Measurements from ENCODE around the gene LRRC58. TPM values are rescaled to one million over a fixed set of nuclear protein-coding genes. Genes with fewer than 3 reads are reported as not detected.

Gene LRRC58
- total RNA-seq, 1 experiment from 2014 or later, result 34.8 TPM

GRCh38 chr3:120280026-120280425 is 69.1 kb downstream of the LRRC58 start:
- H3K36me3 ChIP-seq (ENCODE audit: control insufficient read depth in 1 of 2, insufficient read depth in 2 of 2, low read length in 2 of 2), result no peaks in the 10 kb centered on the region
- no peak overlapping the region for H2AFZ ChIP-seq (ENCODE audit: low read depth, low read length, poor library complexity, severe bottlenecking)
- TF ChIP-seq POLR2A (IDR thresholded peaks at IDR 0.05; ENCODE audit: borderline replicate concordance, extremely low read depth, insufficient read depth, insufficient read length) (no peak), JUND (IDR thresholded peaks at IDR 0.05) (no peak), TCF7L2 (IDR thresholded peaks at IDR 0.05; ENCODE audit: borderline replicate concordance, extremely low read depth, insufficient read depth, insufficient read length) (no peak), SP1 (IDR thresholded peaks at IDR 0.05; ENCODE audit: low read depth) (no peak), RAD21 (IDR thresholded peaks at IDR 0.05; ENCODE audit: low read depth) (no peak), CEBPB (IDR thresholded peaks at IDR 0.05; ENCODE audit: low read depth) (no peak), CTCF (IDR thresholded peaks at IDR 0.05 in 2 of 3, conservative IDR thresholded peaks at IDR 0.05 in 1 of 3; ENCODE audit: borderline replicate concordance in 1 of 3, insufficient read depth in 1 of 3, low read depth in 2 of 3, low read length in 2 of 3) (no peak)
- H4K20me1 ChIP-seq (ENCODE audit: insufficient read depth), result no peaks in the 10 kb centered on the region
- POLR2A ChIA-PET, result no interaction called here
- no peaks in the 10 kb centered on the region for H3K79me2 ChIP-seq (ENCODE audit: insufficient read depth, low read length)
- DNase-seq (ENCODE audit: low read depth, low spot score), result no peak
- no TSS peak for BruUV-seq (replicated peaks)
- H3K9ac ChIP-seq (ENCODE audit: low read length), result no peak overlapping the region
- H3K4me3 ChIP-seq (replicated peaks in 1 of 2; ENCODE audit: low read depth in 1 of 2, low read length in 2 of 2), result no peak overlapping the region
- RAD21 ChIA-PET (ENCODE audit: low non-redundant PET in 1 of 2, low total read pairs in 2 of 2, uncharacterized antibody in 2 of 2, unreplicated experiment in 2 of 2), result no interaction called here
- no peaks in the 10 kb centered on the region for H3K4me1 ChIP-seq (ENCODE audit: control insufficient read depth in 1 of 2, insufficient read depth in 2 of 2, low read length in 2 of 2)
- H3K9me2 ChIP-seq (ENCODE audit: insufficient read depth), result no peaks in the 10 kb centered on the region
- H3K4me2 ChIP-seq (ENCODE audit: low read length), result no peak overlapping the region
- intact Hi-C loops (cut with micrococcal nuclease), result no loop called here
- CTCF ChIA-PET, result no interaction called here
- no peaks in the 10 kb centered on the region for H3K9me3 ChIP-seq (ENCODE audit: control insufficient read depth in 1 of 2, insufficient read depth in 1 of 2, low read depth in 1 of 2, low read length in 2 of 2)
- no peaks in the 10 kb centered on the region for H3K27me3 ChIP-seq (ENCODE audit: insufficient read depth, low read length)
- no peak overlapping the region for H3K27ac ChIP-seq (ENCODE audit: low read depth, low read length)
- no peak for ATAC-seq

GRCh38 chr3:120276767-120277166 is 72.4 kb downstream of the LRRC58 start:
- H3K4me1 ChIP-seq (ENCODE audit: control insufficient read depth in 1 of 2, insufficient read depth in 2 of 2, low read length in 2 of 2), result no peaks in the 10 kb centered on the region
- no peaks in the 10 kb centered on the region for H3K79me2 ChIP-seq (ENCODE audit: insufficient read depth, low read length)
- no peaks in the 10 kb centered on the region for H4K20me1 ChIP-seq (ENCODE audit: insufficient read depth)
- POLR2A ChIA-PET, result no interaction called here
- ATAC-seq, result no peak
- H3K4me2 ChIP-seq (ENCODE audit: low read length), result no peak overlapping the region
- H3K27me3 ChIP-seq (ENCODE audit: insufficient read depth, low read length), result no peaks in the 10 kb centered on the region
- H3K4me3 ChIP-seq (replicated peaks in 1 of 2; ENCODE audit: low read depth in 1 of 2, low read length in 2 of 2), result no peak overlapping the region
- H2AFZ ChIP-seq (ENCODE audit: low read depth, low read length, poor library complexity, severe bottlenecking), result no peak overlapping the region
- no peak for DNase-seq (ENCODE audit: low read depth, low spot score)
- no peaks in the 10 kb centered on the region for H3K9me3 ChIP-seq (ENCODE audit: control insufficient read depth in 1 of 2, insufficient read depth in 1 of 2, low read depth in 1 of 2, low read length in 2 of 2)
- CTCF ChIA-PET, result no interaction called here
- intact Hi-C loops (cut with micrococcal nuclease), result no loop called here
- RAD21 ChIA-PET (ENCODE audit: low non-redundant PET in 1 of 2, low total read pairs in 2 of 2, uncharacterized antibody in 2 of 2, unreplicated experiment in 2 of 2), result no interaction called here
- H3K27ac ChIP-seq (ENCODE audit: low read depth, low read length), result no peak overlapping the region
- H3K9ac ChIP-seq (ENCODE audit: low read length), result no peak overlapping the region
- no peaks in the 10 kb centered on the region for H3K9me2 ChIP-seq (ENCODE audit: insufficient read depth)
- H3K36me3 ChIP-seq (ENCODE audit: control insufficient read depth in 1 of 2, insufficient read depth in 2 of 2, low read length in 2 of 2), result no peaks in the 10 kb centered on the region
- no TSS peak for BruUV-seq (replicated peaks)
- TF ChIP-seq EGR1 (IDR thresholded peaks at IDR 0.05; ENCODE audit: low read depth) (no peak), YY1 (IDR thresholded peaks at IDR 0.05; ENCODE audit: extremely low read depth, insufficient replicate concordance, low read depth, low read length) (no peak), CBX3 (IDR thresholded peaks at IDR 0.05; ENCODE audit: low read depth) (no peak), SIN3A (IDR thresholded peaks at IDR 0.05; ENCODE audit: low read depth) (no peak), ZBTB33 (IDR thresholded peaks at IDR 0.05; ENCODE audit: extremely low read depth, insufficient replicate concordance, low read length) (no peak), ZNF274 (IDR thresholded peaks at IDR 0.05; ENCODE audit: low read depth, low read length) (no peak), JUND (IDR thresholded peaks at IDR 0.05) (no peak), ATF3 (IDR thresholded peaks at IDR 0.05) (no peak)

Data from HCT116 (cell line).